Duodenal mucosa (tissue), 2 donors: ENCODE results near the gene JADE1.

Experiments
- H3K27ac ChIP-seq: one replicate; pipeline ENCODE4 v1.7.0; 2013; ENCODE audit warnings: low read depth, low read length
- H3K27me3 ChIP-seq, 2 donors: one replicate each; pipeline ENCODE4 v1.7.0; 2013; ENCODE audit warnings: low read length in 2 of 2, control low read depth in 1 of 2; ENCODE audit not compliant: insufficient read depth in 2 of 2, control insufficient read depth in 1 of 2
- H3K36me3 ChIP-seq, 2 donors: one replicate each; pipeline ENCODE4 v1.7.0; 2013; ENCODE audit warnings: low read length in 2 of 2, control low read depth in 1 of 2; ENCODE audit not compliant: insufficient read depth in 2 of 2, control insufficient read depth in 1 of 2
- H3K4me1 ChIP-seq, 2 donors: one replicate each; pipeline ENCODE4 v1.7.0; 2013; ENCODE audit warnings: low read length in 2 of 2, control low read depth in 1 of 2; ENCODE audit not compliant: insufficient read depth in 2 of 2, control insufficient read depth in 1 of 2
- H3K4me3 ChIP-seq, 2 donors: one replicate each; pipeline ENCODE4 v1.7.0; 2013; ENCODE audit warnings: low read length in 2 of 2, low read depth in 1 of 2
- H3K9ac ChIP-seq, 2 donors: one replicate each; pipeline ENCODE4 v1.7.0; 2013; ENCODE audit warnings: low read length in 2 of 2, low read depth in 1 of 2
- H3K9me3 ChIP-seq, 2 donors: one replicate each; pipeline ENCODE4 v1.7.0; 2013; ENCODE audit warnings: low read length in 2 of 2, control low read depth in 1 of 2; ENCODE audit not compliant: control insufficient read depth in 1 of 2

JADE1 gene

GRCh38 chr4:128858879-128859671 lies 49.6 kb downstream of the JADE1 start:
- Histone ChIP-seq H3K9me3 (no peaks in the 10 kb centered on the region), H3K9ac (no peak overlapping the region), H3K36me3 (peaks cover 44 to 78% of the 10 kb centered on the region in 2 donors), H3K4me3 (no peak overlapping the region), H3K4me1 (peaks cover 16 to 20% of the 10 kb centered on the region in 2 donors), H3K27me3 (no peaks in the 10 kb centered on the region), H3K27ac (no peak overlapping the region)

GRCh38 chr4:128859887-128860677 lies 50.6 kb downstream of the JADE1 start:
- Histone ChIP-seq H3K4me1 (peaks cover 16 to 20% of the 10 kb centered on the region in 2 donors), H3K27me3 (no peaks in the 10 kb centered on the region), H3K36me3 (peaks cover 46 to 77% of the 10 kb centered on the region in 2 donors), H3K9ac (no peak overlapping the region), H3K27ac (no peak overlapping the region), H3K4me3 (no peak overlapping the region), H3K9me3 (no peaks in the 10 kb centered on the region)

- Histone ChIP-seq H3K27ac (no peak overlapping the region), H3K4me3 (no peak overlapping the region), H3K4me1 (peaks cover 16 to 20% of the 10 kb centered on the region in 2 donors), H3K9me3 (no peaks in the 10 kb centered on the region), H3K27me3 (no peaks in the 10 kb centered on the region), H3K9ac (no peak overlapping the region), H3K36me3 (peaks cover 37 to 64% of the 10 kb centered on the region in 2 donors)
Measured at GRCh38 chr4:128861856-128862518, 52.5 kb downstream of the JADE1 start.

- Histone ChIP-seq H3K9me3 (no peaks in the 10 kb centered on the region), H3K4me3 (no peak overlapping the region), H3K4me1 (peaks cover 16 to 20% of the 10 kb centered on the region in 2 donors), H3K27me3 (no peaks in the 10 kb centered on the region), H3K27ac (no peak overlapping the region), H3K36me3 (peaks cover 35 to 58% of the 10 kb centered on the region in 2 donors), H3K9ac (no peak overlapping the region)
Measured at GRCh38 chr4:128862608-128863311, 53.3 kb downstream of the JADE1 start.

GRCh38 chr4:128863312-128864075 lies 54.0 kb downstream of the JADE1 start:
- peaks cover 35 to 55% of the 10 kb centered on the region in 2 donors for H3K36me3 ChIP-seq
- no peak overlapping the region for H3K27ac ChIP-seq
- peaks cover 16 to 24% of the 10 kb centered on the region in 2 donors for H3K4me1 ChIP-seq
- H3K9ac ChIP-seq = no peak overlapping the region
- H3K4me3 ChIP-seq = no peak overlapping the region
- H3K27me3 ChIP-seq = no peaks in the 10 kb centered on the region
- no peaks in the 10 kb centered on the region for H3K9me3 ChIP-seq

GRCh38 chr4:128865132-128865531 lies 55.6 kb downstream of the JADE1 start:
- H3K9me3 ChIP-seq = no peaks in the 10 kb centered on the region
- H3K36me3 ChIP-seq = peaks cover 30 to 56% of the 10 kb centered on the region in 2 donors
- peaks cover 10 to 16% of the 10 kb centered on the region in 2 donors for H3K4me1 ChIP-seq
- no peaks in the 10 kb centered on the region for H3K27me3 ChIP-seq
- H3K4me3 ChIP-seq = no peak overlapping the region
- no peak overlapping the region for H3K27ac ChIP-seq
- H3K9ac ChIP-seq = no peak overlapping the region

- Histone ChIP-seq H3K27ac (no peak overlapping the region), H3K9ac (no peak overlapping the region), H3K27me3 (no peaks in the 10 kb centered on the region), H3K4me1 (peaks cover 10 to 12% of the 10 kb centered on the region in 2 donors), H3K4me3 (no peak overlapping the region), H3K9me3 (no peaks in the 10 kb centered on the region), H3K36me3 (peaks cover 21 to 56% of the 10 kb centered on the region in 2 donors)
Measured at GRCh38 chr4:128866269-128866668, 56.8 kb downstream of the JADE1 start.

GRCh38 chr4:128866691-128867090 lies 57.2 kb downstream of the JADE1 start:
- Histone ChIP-seq H3K27me3 (no peaks in the 10 kb centered on the region), H3K4me3 (no peak overlapping the region), H3K4me1 (peaks cover 10 to 12% of the 10 kb centered on the region in 2 donors), H3K9me3 (no peaks in the 10 kb centered on the region), H3K27ac (no peak overlapping the region), H3K9ac (no peak overlapping the region), H3K36me3 (peaks cover 22 to 56% of the 10 kb centered on the region in 2 donors)

- Histone ChIP-seq H3K36me3 (peaks cover 18 to 52% of the 10 kb centered on the region in 2 donors), H3K4me3 (no peak overlapping the region), H3K4me1 (peaks cover 0 to 4% of the 10 kb centered on the region in 2 donors)
Measured at GRCh38 chr4:128868758-128869157, 59.3 kb downstream of the JADE1 start.

More at GRCh38 chr4:128868758-128869157, 59.3 kb downstream of the JADE1 start:
- no peak overlapping the region for H3K9ac ChIP-seq
- no peaks in the 10 kb centered on the region for H3K9me3 ChIP-seq
- H3K27ac ChIP-seq = no peak overlapping the region
- no peaks in the 10 kb centered on the region for H3K27me3 ChIP-seq
